ENCODE results near the gene RNF175.

Gene RNF175

GRCh38 chr4:153765894-153766293 is 6.1 kb upstream of the RNF175 start:
- Histone ChIP-seq H3F3A (ENCODE audit: insufficient read depth, low read length) (no peaks in the 10 kb centered on the region), H3K9me3 (replicated peaks; ENCODE audit: insufficient read depth, low read length) (no peaks in the 10 kb centered on the region), H3K9me2 (replicated peaks; ENCODE audit: insufficient read depth, low read length) (no peaks in the 10 kb centered on the region), H3K4me1 (ENCODE audit: low read length) (no peaks in the 10 kb centered on the region), H3K27me3 (replicated peaks; ENCODE audit: insufficient read depth, low read length) (no peaks in the 10 kb centered on the region; the same call in 1 of the 2 replicates), H3K36me3 (replicated peaks; ENCODE audit: insufficient read depth, low read length) (no peaks in the 10 kb centered on the region), H3K27ac (ENCODE audit: low read length) (no peak overlapping the region), H3K4me3 (ENCODE audit: low read length) (no peak overlapping the region), H3K9ac (ENCODE audit: low read length) (no peak overlapping the region), H2AFZ (ENCODE audit: low read length) (no peak overlapping the region), H3K4me2 (ENCODE audit: low read depth, low read length) (no peak overlapping the region), H3K79me2 (ENCODE audit: low read length) (no peaks in the 10 kb centered on the region), H4K20me1 (ENCODE audit: insufficient read depth, low read length) (no peaks in the 10 kb centered on the region)
- TF ChIP-seq, protein P1, sequence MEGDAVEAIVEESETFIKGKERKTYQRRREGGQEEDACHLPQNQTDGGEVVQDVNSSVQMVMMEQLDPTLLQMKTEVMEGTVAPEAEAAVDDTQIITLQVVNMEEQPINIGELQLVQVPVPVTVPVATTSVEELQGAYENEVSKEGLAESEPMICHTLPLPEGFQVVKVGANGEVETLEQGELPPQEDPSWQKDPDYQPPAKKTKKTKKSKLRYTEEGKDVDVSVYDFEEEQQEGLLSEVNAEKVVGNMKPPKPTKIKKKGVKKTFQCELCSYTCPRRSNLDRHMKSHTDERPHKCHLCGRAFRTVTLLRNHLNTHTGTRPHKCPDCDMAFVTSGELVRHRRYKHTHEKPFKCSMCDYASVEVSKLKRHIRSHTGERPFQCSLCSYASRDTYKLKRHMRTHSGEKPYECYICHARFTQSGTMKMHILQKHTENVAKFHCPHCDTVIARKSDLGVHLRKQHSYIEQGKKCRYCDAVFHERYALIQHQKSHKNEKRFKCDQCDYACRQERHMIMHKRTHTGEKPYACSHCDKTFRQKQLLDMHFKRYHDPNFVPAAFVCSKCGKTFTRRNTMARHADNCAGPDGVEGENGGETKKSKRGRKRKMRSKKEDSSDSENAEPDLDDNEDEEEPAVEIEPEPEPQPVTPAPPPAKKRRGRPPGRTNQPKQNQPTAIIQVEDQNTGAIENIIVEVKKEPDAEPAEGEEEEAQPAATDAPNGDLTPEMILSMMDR (IDR thresholded peaks at IDR 0.05; ENCODE audit: low read length) = no peak
- TF ChIP-seq EZH2phosphoT487 (IDR thresholded peaks at IDR 0.05; ENCODE audit: low read length) = no peak
- TF ChIP-seq EZH2 (optimal IDR thresholded peaks at IDR 0.05; ENCODE audit: low read depth, low read length) = no peak
- DNase-seq = no peak

DNA sequence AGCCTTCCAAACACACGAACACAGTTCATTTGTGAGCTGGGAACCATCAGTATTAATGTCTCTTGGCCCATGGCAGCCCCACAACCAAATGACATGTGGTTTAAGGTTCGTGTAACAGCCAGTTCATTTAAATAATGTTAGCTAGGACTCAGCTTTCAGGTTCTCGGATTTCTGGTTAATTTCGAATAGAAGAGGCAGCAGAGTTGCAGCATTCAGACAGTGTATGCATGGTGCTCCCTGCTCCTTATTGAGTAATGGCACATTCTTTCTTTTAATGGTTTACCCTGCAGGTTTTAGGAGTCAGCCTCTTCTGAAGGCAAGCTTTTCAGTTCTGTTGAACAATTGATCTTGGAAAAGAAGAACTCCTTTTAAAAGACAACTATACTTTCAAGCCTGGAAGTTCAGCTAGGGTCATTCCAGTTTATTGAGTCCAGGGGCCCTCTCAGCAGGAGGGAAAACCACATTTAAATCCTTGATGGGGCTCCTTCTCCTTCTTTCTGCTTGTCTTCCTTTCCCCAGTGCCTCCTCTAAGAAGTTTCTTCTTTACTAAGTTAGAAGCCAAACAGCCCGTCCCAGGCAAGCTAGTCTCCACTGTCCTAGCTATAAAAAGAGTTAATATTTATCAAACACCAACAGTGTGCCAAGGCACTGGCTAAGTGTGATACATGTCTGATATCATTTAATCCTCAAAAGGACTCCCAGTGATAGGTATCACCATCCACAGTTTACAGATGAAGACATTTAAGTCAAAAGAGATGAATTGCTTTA is 5.0 kb upstream of the RNF175 start:
- no peaks in the 10 kb centered on the region for H3K9me2 ChIP-seq (replicated peaks; ENCODE audit: insufficient read depth, low read length)
- TF ChIP-seq EZH2 (optimal IDR thresholded peaks at IDR 0.05; ENCODE audit: low read depth, low read length) = no peak
- TF ChIP-seq, protein P1 (IDR thresholded peaks at IDR 0.05; ENCODE audit: low read length) = no peak
- TF ChIP-seq EZH2phosphoT487 (IDR thresholded peaks at IDR 0.05; ENCODE audit: low read length) = no peak
- DNase-seq = no peak
- H3K79me2 ChIP-seq (ENCODE audit: low read length) = no peaks in the 10 kb centered on the region
- H3K4me1 ChIP-seq (ENCODE audit: low read length) = no peaks in the 10 kb centered on the region
- H3K27me3 ChIP-seq (replicated peaks; ENCODE audit: insufficient read depth, low read length) = no peaks in the 10 kb centered on the region; the same call in 1 of the 2 replicates
- H3K4me2 ChIP-seq (ENCODE audit: low read depth, low read length) = no peak overlapping the region
- no peak overlapping the region for H3K4me3 ChIP-seq (ENCODE audit: low read length)
- H3F3A ChIP-seq (ENCODE audit: insufficient read depth, low read length) = no peaks in the 10 kb centered on the region
- H3K27ac ChIP-seq (ENCODE audit: low read length) = no peak overlapping the region
- H4K20me1 ChIP-seq (ENCODE audit: insufficient read depth, low read length) = no peaks in the 10 kb centered on the region
- H3K36me3 ChIP-seq (replicated peaks; ENCODE audit: insufficient read depth, low read length) = no peaks in the 10 kb centered on the region
- no peak overlapping the region for H3K9ac ChIP-seq (ENCODE audit: low read length)
- H2AFZ ChIP-seq (ENCODE audit: low read length) = no peak overlapping the region
- H3K9me3 ChIP-seq (replicated peaks; ENCODE audit: insufficient read depth, low read length) = no peaks in the 10 kb centered on the region

DNA sequence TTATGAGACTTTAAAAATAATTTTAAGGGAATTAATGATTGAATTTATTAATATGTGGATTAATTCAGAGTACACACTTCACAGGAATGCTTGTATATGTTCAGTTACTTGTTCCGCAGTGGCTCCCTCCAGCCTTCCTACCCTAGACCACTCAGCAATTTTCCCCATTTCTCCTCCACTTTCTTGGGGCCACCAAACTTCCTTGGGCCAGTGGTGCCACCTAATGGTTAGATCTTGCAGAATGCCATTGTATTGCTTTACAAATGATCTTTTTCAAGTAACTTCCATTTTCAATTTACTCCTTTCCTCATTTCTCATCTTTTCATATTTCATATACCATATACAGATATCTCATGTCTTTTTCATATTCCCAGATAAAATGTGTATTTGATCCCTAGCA is 3.6 kb upstream of the RNF175 start:
- no peak for TF ChIP-seq EZH2 (optimal IDR thresholded peaks at IDR 0.05; ENCODE audit: low read depth, low read length)
- TF ChIP-seq, protein P1 (IDR thresholded peaks at IDR 0.05; ENCODE audit: low read length) = peak; percentile 31
- no peak for DNase-seq
- Histone ChIP-seq H3K9ac (ENCODE audit: low read length) (no peak overlapping the region), H3K27ac (ENCODE audit: low read length) (no peak overlapping the region), H3F3A (ENCODE audit: insufficient read depth, low read length) (no peaks in the 10 kb centered on the region), H3K9me2 (replicated peaks; ENCODE audit: insufficient read depth, low read length) (no peaks in the 10 kb centered on the region), H3K4me3 (ENCODE audit: low read length) (no peak overlapping the region), H3K4me2 (ENCODE audit: low read depth, low read length) (no peak overlapping the region), H3K36me3 (replicated peaks; ENCODE audit: insufficient read depth, low read length) (no peaks in the 10 kb centered on the region), H3K9me3 (replicated peaks; ENCODE audit: insufficient read depth, low read length) (no peaks in the 10 kb centered on the region), H3K79me2 (ENCODE audit: low read length) (no peaks in the 10 kb centered on the region), H3K4me1 (ENCODE audit: low read length) (no peaks in the 10 kb centered on the region), H3K27me3 (replicated peaks; ENCODE audit: insufficient read depth, low read length) (no peaks in the 10 kb centered on the region; the same call in 1 of the 2 replicates), H4K20me1 (ENCODE audit: insufficient read depth, low read length) (no peaks in the 10 kb centered on the region), H2AFZ (ENCODE audit: low read length) (no peak overlapping the region)
